SK-N-MC (cell line): ENCODE results near the gene SRGAP3.

Experiments used
- DNase-seq: peaks from one replicate; pipeline ENCODE4 v3.0.0-alpha.2; 2011; ENCODE audit warnings: low read depth, low spot score
- H3K27ac ChIP-seq: fragments of 200-600 bp; sonication (generic); 2 replicates; pipeline ENCODE4 v1.5.1; 2016; ENCODE audit warnings: mixed run types
- H3K36me3 ChIP-seq: fragments of 200-600 bp; sonication (generic); 2 replicates; pipeline ENCODE4 v1.6.1; 2017; ENCODE audit warnings: antibody characterized with exemption, low read length, mixed read lengths; ENCODE audit not compliant: insufficient read depth
- H3K4me3 ChIP-seq: fragments of 200-600 bp; sonication (generic); 2 replicates; pipeline ENCODE4 v1.5.1; 2016
- H3K9ac ChIP-seq: fragments of 200-600 bp; sonication (generic); 2 replicates; pipeline ENCODE4 v1.8.0; 2017; ENCODE audit warnings: mixed run types, mixed read lengths; ENCODE audit not compliant: insufficient read length
- H3K9me3 ChIP-seq: fragments of 200-600 bp; sonication (generic); 2 replicates; pipeline ENCODE4 v1.6.1; 2017; ENCODE audit warnings: low read depth, mild to moderate bottlenecking, antibody characterized with exemption, low read length, moderate library complexity, mixed read lengths
- EZH2 ChIP-seq: fragments of 200-600 bp; sonication (generic); IDR thresholded peaks from one replicate; pipeline ENCODE4 v1.6.1; 2017; ENCODE audit warnings: antibody characterized with exemption
- FOXP2 ChIP-seq: optimal IDR thresholded peaks from 2 replicates; pipeline ENCODE3; 2011; ENCODE audit warnings: mild to moderate bottlenecking, moderate library complexity; ENCODE audit not compliant: insufficient read depth; ENCODE audit errors: extremely low read length, control extremely low read depth
- POLR2AphosphoS5 ChIP-seq: IDR thresholded peaks from 2 replicates; pipeline ENCODE4 v1.6.1; 2012; ENCODE audit warnings: mild to moderate bottlenecking, low read depth, low read length, borderline replicate concordance

Gene SRGAP3

DNA sequence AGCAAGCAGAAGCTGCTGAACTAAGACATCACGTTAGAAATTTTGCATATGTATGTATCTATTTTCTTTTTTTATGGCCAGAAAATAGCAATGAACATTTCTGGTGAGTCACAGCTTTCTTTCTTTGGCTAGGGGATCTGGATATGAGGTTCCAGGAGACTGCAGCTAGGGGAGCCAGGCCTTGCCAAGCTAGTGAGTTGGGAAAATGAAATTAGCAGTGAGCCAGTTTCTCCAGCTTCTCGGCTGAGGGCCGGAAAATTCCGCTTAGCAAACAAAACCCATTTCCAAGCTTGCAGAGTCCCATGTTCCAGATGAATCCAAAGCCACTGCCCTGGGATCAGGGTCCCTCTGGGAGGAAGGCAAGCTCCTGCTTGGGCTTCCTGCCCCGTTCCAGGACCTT lies 137.6 kb downstream of the SRGAP3 start:
- TF ChIP-seq POLR2AphosphoS5 (no peak), FOXP2 (no peak), EZH2 (no peak)
- DNase-seq: no peak
- Histone ChIP-seq H3K9me3 (no peaks in the 10 kb centered on the region), H3K4me3 (no peak overlapping the region), H3K27ac (no peak overlapping the region), H3K9ac (no peak overlapping the region), H3K36me3 (no peaks in the 10 kb centered on the region)

DNA sequence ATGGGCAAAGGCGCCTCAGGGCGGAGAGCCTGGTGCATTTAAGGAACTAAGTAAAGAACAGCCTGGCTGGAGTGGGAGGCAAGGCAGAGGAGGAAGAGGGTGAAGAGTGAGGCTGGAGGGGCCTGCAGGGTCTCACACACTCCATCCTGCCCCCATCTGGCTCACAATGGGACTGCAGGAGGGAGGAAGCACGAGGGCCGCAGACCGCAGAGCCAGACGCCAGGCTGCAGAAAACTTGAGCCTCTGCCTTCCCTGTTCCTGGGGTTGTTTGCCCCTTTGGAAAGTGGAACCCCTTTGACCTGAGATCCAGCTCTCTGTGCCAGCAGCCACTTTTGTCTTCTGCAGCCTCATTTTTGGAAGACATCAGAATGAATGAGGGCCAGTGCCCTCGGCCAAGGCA lies 138.0 kb downstream of the SRGAP3 start:
- Histone ChIP-seq H3K4me3 (no peak overlapping the region), H3K9me3 (no peaks in the 10 kb centered on the region), H3K27ac (no peak overlapping the region), H3K9ac (no peak overlapping the region), H3K36me3 (no peaks in the 10 kb centered on the region)
- TF ChIP-seq FOXP2 (no peak), EZH2 (no peak), POLR2AphosphoS5 (no peak)
- no peak for DNase-seq

DNA sequence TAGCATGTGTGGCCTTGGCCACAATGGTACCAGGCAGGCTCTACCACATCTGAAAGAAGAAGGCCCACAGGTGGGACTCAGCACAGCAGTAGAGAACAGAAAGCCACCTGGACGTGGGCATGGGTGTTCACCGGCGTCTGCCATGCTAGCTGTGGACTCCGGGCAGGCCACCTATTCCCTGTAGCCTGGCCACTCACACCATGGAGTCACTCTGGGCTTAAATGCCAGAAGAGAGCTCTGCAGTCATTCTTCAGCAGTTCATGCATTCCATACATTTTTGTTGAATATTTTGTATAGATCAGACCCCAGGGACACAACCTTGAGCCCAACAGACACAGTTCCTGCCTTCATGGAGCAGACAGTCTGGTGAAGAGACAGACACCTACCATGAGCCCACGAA lies 138.6 kb downstream of the SRGAP3 start:
- H3K27ac ChIP-seq: no peak overlapping the region

DNA sequence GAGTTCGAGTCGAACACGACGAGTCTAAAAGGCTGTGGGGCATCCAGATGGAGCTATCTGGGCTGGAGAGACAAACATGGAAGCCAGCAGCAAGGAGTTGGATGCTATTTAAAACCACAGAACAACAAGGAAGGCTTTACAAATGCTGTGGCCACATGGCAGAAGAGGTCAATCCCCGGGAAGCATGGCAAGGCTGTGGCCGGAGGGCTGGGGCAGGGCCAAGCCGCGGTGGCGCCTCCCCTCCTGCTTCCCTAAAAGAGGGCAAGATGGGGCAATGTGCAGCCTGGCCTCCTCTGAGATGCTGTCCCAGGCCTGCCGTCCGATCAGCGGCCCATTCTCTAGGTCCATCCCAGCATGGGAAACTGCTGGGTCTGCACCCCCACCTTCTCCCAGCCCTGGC lies 139.1 kb downstream of the SRGAP3 start:
- H3K36me3 ChIP-seq: no peaks in the 10 kb centered on the region
- H3K9ac ChIP-seq: no peak overlapping the region
- no peak for DNase-seq

More for the DNA sequence above, 138.6 kb downstream of the SRGAP3 start:
- no peak overlapping the region for H3K4me3 ChIP-seq
- H3K36me3 ChIP-seq: no peaks in the 10 kb centered on the region
- H3K9me3 ChIP-seq: no peaks in the 10 kb centered on the region
- no peak for DNase-seq
- no peak for TF ChIP-seq EZH2
- no peak for TF ChIP-seq FOXP2
- no peak for TF ChIP-seq POLR2AphosphoS5
- H3K9ac ChIP-seq: no peak overlapping the region

DNA sequence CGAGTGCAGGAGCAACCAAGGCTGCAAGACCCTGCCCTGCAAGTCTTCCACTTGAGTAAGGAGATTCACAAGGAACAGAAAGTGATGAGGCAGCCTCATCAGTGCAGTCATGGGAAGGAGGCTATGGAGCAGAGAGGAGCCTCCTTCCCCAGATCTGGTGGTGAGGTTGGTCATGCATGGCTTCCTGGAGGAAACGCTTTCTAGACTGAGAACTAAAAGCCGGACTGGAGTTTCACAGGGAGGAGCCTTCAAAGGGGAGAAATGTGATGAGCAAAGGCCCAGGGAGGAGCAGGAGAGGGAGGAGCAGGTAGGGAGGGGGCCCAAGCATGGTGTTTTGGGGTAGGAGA lies 139.9 kb downstream of the SRGAP3 start:
- H3K36me3 ChIP-seq: no peaks in the 10 kb centered on the region
- H3K9me3 ChIP-seq: no peaks in the 10 kb centered on the region
- DNase-seq: no peak
- no peak for TF ChIP-seq FOXP2
- H3K27ac ChIP-seq: no peak overlapping the region
- no peak overlapping the region for H3K9ac ChIP-seq
- no peak overlapping the region for H3K4me3 ChIP-seq

More for the DNA sequence above, 139.1 kb downstream of the SRGAP3 start:
- TF ChIP-seq EZH2 (no peak), POLR2AphosphoS5 (no peak), FOXP2 (no peak)
- Histone ChIP-seq H3K27ac (no peak overlapping the region), H3K4me3 (no peak overlapping the region), H3K9me3 (no peaks in the 10 kb centered on the region)

DNA sequence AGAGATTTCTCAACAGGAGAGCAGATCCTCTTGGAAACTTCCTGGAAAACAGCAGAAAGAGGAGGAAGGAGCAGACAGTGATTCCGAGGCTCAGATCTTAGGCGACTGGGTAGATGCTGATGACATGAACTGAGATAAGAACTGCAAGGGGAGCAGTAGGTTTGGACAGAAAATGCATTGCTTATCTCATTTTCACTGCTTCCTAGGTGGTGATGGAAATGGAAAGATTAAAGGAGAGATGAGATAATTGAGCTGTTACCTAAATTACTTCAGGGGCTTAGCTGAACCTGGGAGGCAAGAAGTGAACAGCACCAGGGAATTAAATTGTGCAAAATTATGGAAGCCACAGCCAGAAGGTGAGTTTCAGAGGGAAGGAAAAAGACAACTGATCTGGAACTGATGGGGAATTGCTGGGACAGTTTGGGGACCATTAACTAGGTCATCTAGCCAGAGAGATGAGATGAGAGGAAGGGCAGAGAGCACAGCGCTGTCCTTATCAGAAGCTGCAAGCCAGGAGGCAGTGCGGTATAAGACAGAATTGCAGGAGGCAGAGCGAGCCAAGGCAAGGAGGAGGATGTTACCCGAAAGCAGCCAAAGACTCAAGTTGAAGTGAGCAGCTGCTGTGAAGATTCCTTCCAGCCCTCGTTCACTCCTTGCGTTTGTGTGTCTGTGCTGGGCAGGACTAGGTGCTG lies 140.4 kb downstream of the SRGAP3 start:
- TF ChIP-seq FOXP2 (no peak), EZH2 (no peak), POLR2AphosphoS5 (no peak)
- no peak overlapping the region for H3K27ac ChIP-seq
- H3K36me3 ChIP-seq: no peaks in the 10 kb centered on the region
- H3K9me3 ChIP-seq: no peaks in the 10 kb centered on the region
- H3K9ac ChIP-seq: no peak overlapping the region
- H3K4me3 ChIP-seq: no peak overlapping the region
- no peak for DNase-seq

DNA sequence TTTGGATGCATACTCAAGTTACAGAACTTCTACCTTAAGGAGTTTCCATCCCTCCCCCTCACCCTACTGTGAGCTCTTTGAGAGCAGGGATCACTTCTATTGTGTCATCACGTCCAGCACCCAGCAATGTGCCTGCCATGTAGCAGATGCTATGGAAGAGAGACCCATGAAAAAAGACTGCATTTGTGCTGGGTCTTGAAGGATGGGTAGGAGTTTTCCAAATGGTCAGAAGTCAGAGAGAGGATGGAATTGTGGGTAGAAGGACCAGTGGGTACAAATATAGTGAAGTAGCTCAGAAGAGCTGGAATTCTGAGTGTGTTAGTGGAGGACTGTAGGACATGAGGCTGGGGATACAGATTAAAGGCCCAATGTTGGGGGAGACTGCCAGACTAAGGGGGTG lies 141.7 kb downstream of the SRGAP3 start:
- TF ChIP-seq EZH2: no peak
- Histone ChIP-seq H3K27ac (no peak overlapping the region), H3K9ac (no peak overlapping the region), H3K36me3 (no peaks in the 10 kb centered on the region), H3K9me3 (no peaks in the 10 kb centered on the region), H3K4me3 (no peak overlapping the region)
- no peak for DNase-seq

DNA sequence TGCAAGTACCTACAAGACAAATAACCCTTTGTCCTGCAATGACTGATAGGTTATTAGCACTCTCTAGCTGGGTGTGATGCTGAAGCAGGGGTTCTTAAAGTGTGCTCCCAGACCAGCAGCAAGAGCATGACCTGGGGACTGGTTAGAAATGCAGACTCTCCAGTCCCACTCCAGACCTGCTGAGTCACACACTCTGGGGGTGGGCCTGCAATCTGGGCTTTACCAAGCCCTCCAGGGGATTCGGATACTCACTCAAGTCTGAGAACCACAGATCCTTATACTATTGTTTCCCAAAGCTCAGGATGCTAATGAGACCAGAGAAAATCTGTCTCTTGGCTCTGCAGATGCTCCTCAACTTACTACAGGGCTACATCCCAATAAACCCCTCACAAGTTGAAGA lies 144.0 kb downstream of the SRGAP3 start:
- Histone ChIP-seq H3K9me3 (no peaks in the 10 kb centered on the region), H3K9ac (no peak overlapping the region), H3K4me3 (no peak overlapping the region), H3K36me3 (no peaks in the 10 kb centered on the region), H3K27ac (no peak overlapping the region)
- DNase-seq: no peak
- no peak for TF ChIP-seq FOXP2
- TF ChIP-seq POLR2AphosphoS5: no peak
- no peak for TF ChIP-seq EZH2

DNA sequence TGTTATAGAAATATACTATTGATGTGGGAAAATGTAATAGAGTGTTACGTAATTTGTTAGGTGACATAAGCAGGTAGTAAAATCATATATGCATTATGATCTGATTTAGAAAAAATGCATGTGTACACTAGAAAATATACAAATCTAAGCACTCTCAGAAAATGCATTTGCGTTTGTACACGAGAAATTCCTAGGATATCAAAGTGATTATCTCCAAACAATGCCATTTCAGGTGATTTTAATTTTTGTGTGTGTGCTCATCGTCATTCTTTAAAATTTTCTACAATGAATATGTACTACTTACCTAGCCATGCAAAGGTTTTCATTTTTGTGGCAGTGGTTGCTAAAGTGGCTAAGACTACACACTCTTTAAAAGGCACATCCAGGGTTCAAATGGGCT lies 145.3 kb downstream of the SRGAP3 start:
- no peaks in the 10 kb centered on the region for H3K36me3 ChIP-seq
- TF ChIP-seq POLR2AphosphoS5: no peak
- no peak for TF ChIP-seq EZH2
- TF ChIP-seq FOXP2: no peak
- no peak for DNase-seq
- H3K9ac ChIP-seq: no peak overlapping the region
- H3K27ac ChIP-seq: no peak overlapping the region
- no peaks in the 10 kb centered on the region for H3K9me3 ChIP-seq
- H3K4me3 ChIP-seq: no peak overlapping the region
